ENCODE results near the gene IL1RAPL2.
"Not testable (repeated sequence)": the region's sequence is repeated elsewhere in the genome, so short reads cannot be mapped to it uniquely, and the experiment has no call there.

- TF ChIP-seq, protein P1, sequence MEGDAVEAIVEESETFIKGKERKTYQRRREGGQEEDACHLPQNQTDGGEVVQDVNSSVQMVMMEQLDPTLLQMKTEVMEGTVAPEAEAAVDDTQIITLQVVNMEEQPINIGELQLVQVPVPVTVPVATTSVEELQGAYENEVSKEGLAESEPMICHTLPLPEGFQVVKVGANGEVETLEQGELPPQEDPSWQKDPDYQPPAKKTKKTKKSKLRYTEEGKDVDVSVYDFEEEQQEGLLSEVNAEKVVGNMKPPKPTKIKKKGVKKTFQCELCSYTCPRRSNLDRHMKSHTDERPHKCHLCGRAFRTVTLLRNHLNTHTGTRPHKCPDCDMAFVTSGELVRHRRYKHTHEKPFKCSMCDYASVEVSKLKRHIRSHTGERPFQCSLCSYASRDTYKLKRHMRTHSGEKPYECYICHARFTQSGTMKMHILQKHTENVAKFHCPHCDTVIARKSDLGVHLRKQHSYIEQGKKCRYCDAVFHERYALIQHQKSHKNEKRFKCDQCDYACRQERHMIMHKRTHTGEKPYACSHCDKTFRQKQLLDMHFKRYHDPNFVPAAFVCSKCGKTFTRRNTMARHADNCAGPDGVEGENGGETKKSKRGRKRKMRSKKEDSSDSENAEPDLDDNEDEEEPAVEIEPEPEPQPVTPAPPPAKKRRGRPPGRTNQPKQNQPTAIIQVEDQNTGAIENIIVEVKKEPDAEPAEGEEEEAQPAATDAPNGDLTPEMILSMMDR (conservative IDR thresholded peaks at IDR 0.05; ENCODE audit: low read depth, low read length): not testable (repeated sequence)
- TF ChIP-seq CHD1 (IDR thresholded peaks at IDR 0.05; ENCODE audit: low read depth, low read length); MXI1 (IDR thresholded peaks at IDR 0.05; ENCODE audit: borderline replicate concordance, low read depth, low read length); POLR2A (IDR thresholded peaks at IDR 0.05; ENCODE audit: low read depth, low read length); SMC3 (IDR thresholded peaks at IDR 0.05; ENCODE audit: low read depth, low read length); ELK1 (IDR thresholded peaks at IDR 0.05; ENCODE audit: borderline replicate concordance, low read depth, low read length); RAD21 (IDR thresholded peaks at IDR 0.05; ENCODE audit: low read length); CEBPB (IDR thresholded peaks at IDR 0.05; ENCODE audit: low read depth, low read length); MAZ (IDR thresholded peaks at IDR 0.05; ENCODE audit: borderline replicate concordance, low read depth, low read length); RCOR1 (IDR thresholded peaks at IDR 0.05; ENCODE audit: insufficient replicate concordance, low read length); RFX5 (IDR thresholded peaks at IDR 0.05; ENCODE audit: low read depth, low read length): not testable (repeated sequence)
- TF ChIP-seq, protein P2, sequence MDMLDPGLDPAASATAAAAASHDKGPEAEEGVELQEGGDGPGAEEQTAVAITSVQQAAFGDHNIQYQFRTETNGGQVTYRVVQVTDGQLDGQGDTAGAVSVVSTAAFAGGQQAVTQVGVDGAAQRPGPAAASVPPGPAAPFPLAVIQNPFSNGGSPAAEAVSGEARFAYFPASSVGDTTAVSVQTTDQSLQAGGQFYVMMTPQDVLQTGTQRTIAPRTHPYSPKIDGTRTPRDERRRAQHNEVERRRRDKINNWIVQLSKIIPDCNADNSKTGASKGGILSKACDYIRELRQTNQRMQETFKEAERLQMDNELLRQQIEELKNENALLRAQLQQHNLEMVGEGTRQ (IDR thresholded peaks at IDR 0.05; ENCODE audit: low read depth, low read length): not testable (repeated sequence)
Observed at GRCh38 chrX:105796877-105797276, 1230.9 kb downstream of the IL1RAPL2 start.
